B cell (primary cell): ENCODE measurements around the gene ZSCAN20. TPM values are rescaled to one million over a fixed set of nuclear protein-coding genes. Genes with fewer than 3 reads are reported as not detected.

Source experiments
- ATAC-seq: fragments of 200-7000 bp; cut with Tn5 transposase; one replicate; pipeline ENCODE4 v1.10.0; 2021; ENCODE audit warnings: low read depth, mild to moderate bottlenecking, moderate number of reproducible peaks, moderate library complexity
- CTCF ChIA-PET: fragments of 350-600 bp; sonication (Branson Sonifier 250); formaldehyde crosslinking; loops from one replicate; lab custom pipeline; 2021; ENCODE audit warnings: antibody characterized with exemption, inconsistent platforms; lab: Charles Lee
- POLR2A ChIA-PET: fragments of 350-600 bp; sonication (Branson Sonifier 250); formaldehyde crosslinking; loops from one replicate; lab custom pipeline; 2021; ENCODE audit warnings: antibody characterized with exemption; lab: Charles Lee
- DNase-seq: peaks from one replicate; pipeline ENCODE4 v3.0.0; 2013
- H2AFZ ChIP-seq: 2 replicates; pipeline ENCODE4 v1.6.1; 2012; ENCODE audit warnings: mild to moderate bottlenecking, low read depth, low read length; ENCODE audit not compliant: insufficient read depth, poor library complexity, severe bottlenecking
- H3K27ac ChIP-seq, 2 donors: 1 replicate in 1 of 2; 2 replicates in 1 of 2; pipeline ENCODE4 v1.5.1; 2012 to 2013; ENCODE audit warnings: low read length in 2 of 2, mild to moderate bottlenecking in 2 of 2, moderate library complexity in 1 of 2
- H3K27me3 ChIP-seq, 4 experiments: fragments of 200-600 bp in 1 of 4; sonication (generic) in 1 of 4; replicated peaks in 1 of 4; 1 replicate in 2 of 4; 2 replicates in 2 of 4; pipeline versions ENCODE4 v1.6.1 to v1.7.0; 2013 to 2016; ENCODE audit warnings: low read length in 3 of 4, mild to moderate bottlenecking in 2 of 4, mixed read lengths in 1 of 4, moderate library complexity in 1 of 4; ENCODE audit not compliant: insufficient read depth in 4 of 4, control insufficient read depth in 3 of 4; ENCODE audit errors: control extremely low read depth in 1 of 4
- H3K36me3 ChIP-seq, 2 experiments: replicated peaks in 1 of 2; 1 replicate in 1 of 2; 2 replicates in 1 of 2; pipeline versions ENCODE4 v1.6.1 to v1.7.1; 2013; ENCODE audit warnings: low read length in 1 of 2; ENCODE audit not compliant: insufficient read depth in 2 of 2, control insufficient read depth in 1 of 2; ENCODE audit errors: control extremely low read depth in 1 of 2, extremely low read depth in 1 of 2
- H3K4me1 ChIP-seq, 2 donors: fragments of 200-600 bp in 1 of 2; sonication (generic) in 1 of 2; 1 replicate in 1 of 2; 2 replicates in 1 of 2; pipeline versions ENCODE4 v1.5.1 to v1.6.1; 2013 to 2017; ENCODE audit warnings: low read length in 2 of 2; ENCODE audit not compliant: control insufficient read depth in 2 of 2, insufficient read depth in 2 of 2
- H3K4me2 ChIP-seq: replicated peaks from 2 replicates; pipeline ENCODE3; 2012; ENCODE audit warnings: mild to moderate bottlenecking, low read depth, low read length; ENCODE audit not compliant: poor library complexity, severe bottlenecking
- H3K4me3 ChIP-seq, 5 experiments: fragments of 200-600 bp in 1 of 5; sonication (generic) in 1 of 5; 1 replicate in 3 of 5; 2 replicates in 2 of 5; pipeline versions ENCODE4 v1.5.1 to v1.7.0; 2011 to 2016; ENCODE audit warnings: low read length in 4 of 5, mild to moderate bottlenecking in 4 of 5, low read depth in 2 of 5, control low read depth in 1 of 5, moderate library complexity in 1 of 5; ENCODE audit not compliant: insufficient read depth in 1 of 5; ENCODE audit errors: control extremely low read depth in 1 of 5, extremely low read depth in 1 of 5
- H3K79me2 ChIP-seq: fragments of 200-600 bp; sonication (generic); one replicate; pipeline ENCODE4 v1.6.0; 2016; ENCODE audit warnings: low read length; ENCODE audit not compliant: control insufficient read depth, insufficient read depth
- H3K9ac ChIP-seq: fragments of 200-600 bp; sonication (generic); 2 replicates; pipeline ENCODE4 v1.6.1; 2017; ENCODE audit warnings: mild to moderate bottlenecking, low read length, moderate library complexity
- H3K9me3 ChIP-seq, 3 donors: one replicate each; pipeline versions ENCODE4 v1.6.1 to v1.7.1; 2013; ENCODE audit warnings: low read length in 2 of 3; ENCODE audit not compliant: control insufficient read depth in 2 of 3, insufficient read depth in 1 of 3; ENCODE audit errors: control extremely low read depth in 1 of 3
- H4K20me1 ChIP-seq: 2 replicates; pipeline ENCODE4 v1.6.0; 2012; ENCODE audit warnings: mild to moderate bottlenecking, low read length; ENCODE audit not compliant: insufficient read depth, control insufficient read depth, poor library complexity, severe bottlenecking
- H3K27ac Mint-ChIP-seq: one replicate; pipeline ENCODE4 v1.8.0; 2021; ENCODE audit warnings: mixed read lengths
- H3K27me3 Mint-ChIP-seq: one replicate; pipeline ENCODE4 v1.8.0; 2021; ENCODE audit warnings: mixed read lengths
- H3K4me1 Mint-ChIP-seq: one replicate; pipeline ENCODE4 v1.8.0; 2021; ENCODE audit warnings: mixed read lengths
- H3K4me3 Mint-ChIP-seq: one replicate; pipeline ENCODE4 v1.8.0; 2021; ENCODE audit warnings: mixed read lengths
- H3K9me3 Mint-ChIP-seq: one replicate; pipeline ENCODE4 v1.8.0; 2022; ENCODE audit warnings: mixed read lengths; ENCODE audit not compliant: insufficient read depth
- CTCF ChIP-seq: fragments of 200-600 bp; IDR thresholded peaks from one replicate; pipeline ENCODE4 v1.8.0; 2022; ENCODE audit warnings: antibody characterized with exemption, mild to moderate bottlenecking
- EZH2 ChIP-seq: IDR thresholded peaks from 2 replicates; pipeline ENCODE4 v1.6.1; 2012; ENCODE audit warnings: borderline replicate concordance, low read depth, mild to moderate bottlenecking, moderate library complexity, low read length; ENCODE audit not compliant: insufficient read depth, poor library complexity, severe bottlenecking
- WGBS: methylation state at CpG from one replicate; pipeline ENCODE4 v1.1.5; 2013; ENCODE audit warnings: missing lambda C conversion rate; ENCODE audit not compliant: insufficient coverage; 5-methylcytosine and 5-hydroxymethylcytosine counted together
- intact Hi-C: fragments of 100-400 bp; cut with micrococcal nuclease; formaldehyde crosslinking; loops from one replicate; pipeline ENCODE4 v1.10.0; 2022
- polyA plus RNA-seq: library from polyadenylated mRNA; depleted of rRNA; stranded (reverse); fragments of >200 nt; gene quantifications from 2 replicates; pipeline ENCODE4 v1.2.3, GENCODE V29; 2012
- total RNA-seq, 2 donors: library from RNA; stranded (reverse); fragments of 120-200 nt in 1 of 2; gene quantifications; 1 replicate in 1 of 2; 2 replicates in 1 of 2; pipeline versions ENCODE4 v1.2.3 to v1.2.4, GENCODE V29; 2013 to 2022

ZSCAN20 gene
- total and polyA plus RNA-seq, 2 donors (not counting 1 experiment from before 2014, with no cell fraction given), result 0.18 to 3.7 TPM

GRCh38 chr1:33494929-33495328 lies 22.5 kb downstream of the ZSCAN20 start:
- Histone ChIP-seq H3K4me3 (no peak overlapping the region), H3K9ac (no peak overlapping the region), H3K4me2 (no peak overlapping the region), H2AFZ (no peak overlapping the region), H3K27me3 (no peaks in the 10 kb centered on the region), H3K79me2 (no peaks in the 10 kb centered on the region), H3K36me3 (peaks cover 0 to under 1% of the 10 kb centered on the region in 2 experiments), H3K4me1 (no peaks in the 10 kb centered on the region), H3K9me3 (peaks cover 0 to 55% (median 37%) of the 10 kb centered on the region in 3 donors), H4K20me1 (no peaks in the 10 kb centered on the region), H3K27ac (no peak overlapping the region)
- TF ChIP-seq EZH2, result no peak
- no peak for TF ChIP-seq CTCF
- ATAC-seq (no peak), DNase-seq (no peak)
- no peaks in the 10 kb centered on the region for H3K27me3 Mint-ChIP-seq
- peaks cover 23% of the 10 kb centered on the region for H3K9me3 Mint-ChIP-seq
- intact Hi-C loops, result no loop called here
- ChIA-PET CTCF (no interaction called here), POLR2A (no interaction called here)
- H3K4me3 Mint-ChIP-seq, result no peak overlapping the region
- H3K27ac Mint-ChIP-seq, result no peak overlapping the region
- H3K4me1 Mint-ChIP-seq, result no peaks in the 10 kb centered on the region
- no CpG with 5 or more reads among the region's 9 CpGs for WGBS

GRCh38 chr1:33497410-33497809 lies 25.0 kb downstream of the ZSCAN20 start:
- Mint-ChIP-seq H3K4me1 (peaks cover 10% of the 10 kb centered on the region), H3K4me3 (no peak overlapping the region), H3K9me3 (peaks cover 23% of the 10 kb centered on the region), H3K27ac (no peak overlapping the region), H3K27me3 (no peaks in the 10 kb centered on the region)
- Histone ChIP-seq H3K4me3 (no peak overlapping the region), H4K20me1 (no peaks in the 10 kb centered on the region), H3K79me2 (no peaks in the 10 kb centered on the region), H3K4me2 (no peak overlapping the region), H3K36me3 (no peaks in the 10 kb centered on the region), H3K27me3 (no peaks in the 10 kb centered on the region), H3K9ac (no peak overlapping the region), H2AFZ (no peak overlapping the region), H3K4me1 (peaks cover 0 to 6% of the 10 kb centered on the region in 2 donors), H3K9me3 (peaks cover 0 to 46% (median 37%) of the 10 kb centered on the region in 3 donors), H3K27ac (no peak overlapping the region)
- DNase-seq, result no peak
- intact Hi-C loops, result no loop called here
- CTCF ChIA-PET, result no interaction called here
- ATAC-seq, result no peak
- POLR2A ChIA-PET, result no interaction called here
- TF ChIP-seq CTCF, result no peak
- no peak for TF ChIP-seq EZH2
- 89% methylated on average over 1 of the region's 1 CpG for WGBS
